Measurements from ENCODE around the gene MPDU1. TPM values are rescaled to one million over a fixed set of nuclear protein-coding genes. Genes with fewer than 3 reads are reported as not detected.
A peak's percentile ranks its signal among the peaks of the same experiment; 100 is the strongest.

The MPDU1 gene
- total RNA-seq, 1 donor from 2014 or later, result 73.4 TPM

GRCh38 chr17:7544911-7545310 is 38.7 kb upstream of the MPDU1 start:
- H3K27me3 ChIP-seq, result no peaks in the 10 kb centered on the region
- H3K36me3 ChIP-seq, result no peaks in the 10 kb centered on the region
- intact Hi-C loops (cut with DNase I), result no loop called here
- no peaks in the 10 kb centered on the region for H3K9me3 ChIP-seq
- peaks cover 18% of the 10 kb centered on the region for H3K4me1 ChIP-seq
- H3K4me3 ChIP-seq, result no peak overlapping the region
- no peak for TF ChIP-seq POLR2AphosphoS5 (IDR thresholded peaks at IDR 0.05; ENCODE audit: insufficient read depth in 1 of 2, low read depth in 1 of 2)
- no peak for TF ChIP-seq CTCF (IDR thresholded peaks at IDR 0.05)
- TF ChIP-seq POLR2A (IDR thresholded peaks at IDR 0.05), result no peak
- no peak for DNase-seq (ENCODE audit: extremely low spot score in 2 of 2)
- no peak overlapping the region for H3K27ac ChIP-seq

GRCh38 chr17:7548585-7549400 is 34.9 kb upstream of the MPDU1 start, which contains the start of gene TNFSF12:
TSS of gene TNFSF12 (plus strand) at chr17:7549058. CDS start at chr17:7549154, 96 bp downstream.
- Histone ChIP-seq H3K27ac (peak within 1 kb of the TSS; percentile 82), H3K9me3 (no peaks in the 10 kb centered on the region), H3K4me1 (peaks cover 24% of the 10 kb centered on the region), H3K27me3 (no peaks in the 10 kb centered on the region), H3K36me3 (no peaks in the 10 kb centered on the region), H3K4me3 (peak within 1 kb of the TSS; percentile 54 to 81)
- intact Hi-C loops (cut with DNase I), result no loop called here
- TF ChIP-seq POLR2AphosphoS5 (IDR thresholded peaks at IDR 0.05; ENCODE audit: insufficient read depth in 1 of 2, low read depth in 1 of 2) (peak in 1 of 2 donors; percentile 80), POLR2A (IDR thresholded peaks at IDR 0.05) (no peak)
- no peak for DNase-seq (ENCODE audit: extremely low spot score in 2 of 2)

GRCh38 chr17:7549401-7550055 is 34.1 kb upstream of the MPDU1 start:
- TF ChIP-seq POLR2AphosphoS5 (IDR thresholded peaks at IDR 0.05; ENCODE audit: insufficient read depth in 1 of 2, low read depth in 1 of 2) (no peak), POLR2A (IDR thresholded peaks at IDR 0.05) (no peak), CTCF (IDR thresholded peaks at IDR 0.05) (no peak)
- no peak for DNase-seq (ENCODE audit: extremely low spot score in 2 of 2)

GRCh38 chr17:7550344-7550743 is 33.3 kb upstream of the MPDU1 start:
- H3K9me3 ChIP-seq, result no peaks in the 10 kb centered on the region
- peak overlapping the region; percentile 82 for H3K27ac ChIP-seq
- peaks cover 24% of the 10 kb centered on the region for H3K4me1 ChIP-seq
- TF ChIP-seq POLR2A (IDR thresholded peaks at IDR 0.05) (no peak), POLR2AphosphoS5 (IDR thresholded peaks at IDR 0.05; ENCODE audit: insufficient read depth in 1 of 2, low read depth in 1 of 2) (no peak), CTCF (IDR thresholded peaks at IDR 0.05) (no peak)
- intact Hi-C loops (cut with DNase I), result no loop called here
- no peaks in the 10 kb centered on the region for H3K27me3 ChIP-seq
- H3K36me3 ChIP-seq, result no peaks in the 10 kb centered on the region
- H3K4me3 ChIP-seq, result no peak overlapping the region
- no peak for DNase-seq (ENCODE audit: extremely low spot score in 2 of 2)

More at GRCh38 chr17:7549401-7550055, 34.1 kb upstream of the MPDU1 start:
- Histone ChIP-seq H3K27ac (peak overlapping the region; percentile 82), H3K4me3 (peak overlapping the region; percentile 54 to 81), H3K4me1 (peaks cover 24% of the 10 kb centered on the region), H3K36me3 (no peaks in the 10 kb centered on the region), H3K27me3 (no peaks in the 10 kb centered on the region), H3K9me3 (no peaks in the 10 kb centered on the region)
- intact Hi-C loops (cut with DNase I), result no loop called here

GRCh38 chr17:7551396-7551795 is 32.3 kb upstream of the MPDU1 start:
- no peak for TF ChIP-seq POLR2A (IDR thresholded peaks at IDR 0.05)
- no peak for TF ChIP-seq CTCF (IDR thresholded peaks at IDR 0.05)
- DNase-seq (ENCODE audit: extremely low spot score in 2 of 2), result no peak
- Histone ChIP-seq H3K4me1 (peaks cover 24% of the 10 kb centered on the region), H3K9me3 (no peaks in the 10 kb centered on the region), H3K36me3 (no peaks in the 10 kb centered on the region), H3K4me3 (no peak overlapping the region), H3K27ac (no peak overlapping the region), H3K27me3 (no peaks in the 10 kb centered on the region)
- intact Hi-C loops (cut with DNase I), result no loop called here

Data from vagina (tissue), 2 donors.